Measurements from ENCODE around the gene ZNF143.

GRCh38 chr11:9461063-9461759 is 399 bp downstream of the ZNF143 start:
- TF ChIP-seq CTCF (IDR thresholded peaks at IDR 0.05) (peak in 1 of 4 donors; percentile 3), POLR2A (IDR thresholded peaks at IDR 0.05) (peak; percentile 96)

All from right lobe of liver (tissue), 4 donors.